Neuronal stem cell (in vitro differentiated cells): ENCODE results near the gene TRNAU1AP. TPM values are rescaled to one million over a fixed set of nuclear protein-coding genes. Genes with fewer than 3 reads are reported as not detected.

Experiments used
- DNase-seq: peaks from one replicate; pipeline ENCODE4 v3.0.0-alpha.2; 2013; ENCODE audit warnings: low spot score
- H2AFZ ChIP-seq: one replicate; pipeline ENCODE4 v1.6.1; 2013; ENCODE audit warnings: mild to moderate bottlenecking, low read length, inconsistent platforms
- H2AK5ac ChIP-seq: 2 replicates; pipeline ENCODE4 v1.6.1; 2013; ENCODE audit warnings: low read depth, mild to moderate bottlenecking, inconsistent platforms, low read length, moderate library complexity, mixed read lengths
- H2BK120ac ChIP-seq: 2 replicates; pipeline ENCODE4 v1.6.1; 2013; ENCODE audit warnings: low read depth, mild to moderate bottlenecking, inconsistent platforms, low read length, moderate library complexity, mixed read lengths
- H2BK12ac ChIP-seq: one replicate; pipeline ENCODE4 v1.6.1; 2013; ENCODE audit warnings: low read length, inconsistent platforms
- H2BK15ac ChIP-seq: 2 replicates; pipeline ENCODE4 v1.6.1; 2013; ENCODE audit warnings: mild to moderate bottlenecking, low read length, inconsistent platforms, mixed read lengths
- H2BK5ac ChIP-seq: one replicate; pipeline ENCODE4 v1.6.1; 2013; ENCODE audit warnings: inconsistent platforms, mild to moderate bottlenecking, low read length, moderate library complexity
- H3K14ac ChIP-seq: one replicate; pipeline ENCODE4 v1.6.1; 2013; ENCODE audit warnings: low read length, inconsistent platforms
- H3K18ac ChIP-seq: 2 replicates; pipeline ENCODE4 v1.6.1; 2013; ENCODE audit warnings: low read length, inconsistent platforms
- H3K23ac ChIP-seq: 2 replicates; pipeline ENCODE4 v1.6.1; 2013; ENCODE audit warnings: low read depth, mild to moderate bottlenecking, mixed read lengths, low read length, inconsistent platforms; ENCODE audit not compliant: poor library complexity
- H3K27ac ChIP-seq: replicated peaks from 3 replicates; pipeline ENCODE4 v1.5.1; 2013; ENCODE audit warnings: low read length, inconsistent platforms
- H3K27me3 ChIP-seq, 3 experiments: 2 replicates each; pipeline ENCODE4 v1.6.1; 2013; ENCODE audit warnings: low read length in 3 of 3, mild to moderate bottlenecking in 2 of 3, inconsistent platforms in 1 of 3, low read depth in 1 of 3, mixed read lengths in 1 of 3, moderate library complexity in 1 of 3; ENCODE audit not compliant: control insufficient read depth in 3 of 3, insufficient read depth in 3 of 3
- H3K36me3 ChIP-seq, 2 donors: replicated peaks in 1 of 2; 2 replicates each; pipeline ENCODE4 v1.6.1; 2013; ENCODE audit warnings: low read length in 2 of 2; ENCODE audit not compliant: control insufficient read depth in 2 of 2, insufficient read depth in 2 of 2
- H3K4ac ChIP-seq: 2 replicates; pipeline ENCODE4 v1.6.1; 2013; ENCODE audit warnings: inconsistent platforms, mild to moderate bottlenecking, low read length, moderate library complexity
- H3K4me1 ChIP-seq, 2 donors: 1 replicate in 1 of 2; 2 replicates in 1 of 2; pipeline ENCODE4 v1.6.1; 2013; ENCODE audit warnings: low read length in 2 of 2, low read depth in 1 of 2; ENCODE audit not compliant: control insufficient read depth in 2 of 2, insufficient read depth in 1 of 2
- H3K4me2 ChIP-seq: one replicate; pipeline ENCODE4 v1.6.1; 2013; ENCODE audit warnings: mild to moderate bottlenecking, low read length, inconsistent platforms; ENCODE audit not compliant: insufficient read depth, poor library complexity, severe bottlenecking
- H3K4me3 ChIP-seq, 2 donors: 2 replicates each; pipeline ENCODE4 v1.5.1; 2013; ENCODE audit warnings: low read length in 2 of 2, mild to moderate bottlenecking in 2 of 2, inconsistent platforms in 1 of 2, moderate library complexity in 1 of 2
- H3K79me1 ChIP-seq: one replicate; pipeline ENCODE4 v1.6.1; 2013; ENCODE audit warnings: low read depth, mild to moderate bottlenecking, inconsistent platforms, low read length, moderate library complexity
- H3K9ac ChIP-seq: one replicate; pipeline ENCODE4 v1.6.1; 2013; ENCODE audit warnings: mild to moderate bottlenecking, low read depth, low read length, inconsistent platforms; ENCODE audit not compliant: poor library complexity
- H3K9me3 ChIP-seq, 2 donors: replicated peaks in 1 of 2; 2 replicates each; pipeline versions ENCODE3 to v1.6.1; 2013; ENCODE audit warnings: low read length in 2 of 2, mild to moderate bottlenecking in 2 of 2, inconsistent platforms in 1 of 2, low read depth in 1 of 2, mixed read lengths in 1 of 2, moderate library complexity in 1 of 2; ENCODE audit not compliant: control insufficient read depth in 2 of 2, insufficient read depth in 1 of 2
- H4K8ac ChIP-seq: one replicate; pipeline ENCODE4 v1.6.1; 2013; ENCODE audit warnings: low read depth, mild to moderate bottlenecking, inconsistent platforms, low read length, moderate library complexity
- H4K91ac ChIP-seq: one replicate; pipeline ENCODE4 v1.6.1; 2013; ENCODE audit warnings: low read length, low read depth, mild to moderate bottlenecking, inconsistent platforms; ENCODE audit not compliant: poor library complexity
- WGBS, 2 donors: extraction: QIAGEN DNeasy Blood & Tissue Kit; methylation state at CpG; one replicate each; pipeline ENCODE4 v1.1.7; 2013; ENCODE audit warnings: missing lambda C conversion rate in 2 of 2, mixed read lengths in 1 of 2; ENCODE audit not compliant: insufficient read length in 2 of 2, insufficient replicate concordance in 1 of 2; ENCODE audit errors: extremely low coverage in 2 of 2; 5-methylcytosine and 5-hydroxymethylcytosine counted together
- polyA plus RNA-seq, 2 experiments: library from polyadenylated mRNA; stranded (reverse); fragments of 200-250 nt; gene quantifications; one replicate each; pipeline ENCODE4 v1.2.3, GENCODE V29; 2013

The TRNAU1AP gene
- polyA plus RNA-seq (2013, experiment 1 of 2), result 27.6 TPM
- 26.0 TPM for polyA plus RNA-seq (2013, experiment 2 of 2)

DNA sequence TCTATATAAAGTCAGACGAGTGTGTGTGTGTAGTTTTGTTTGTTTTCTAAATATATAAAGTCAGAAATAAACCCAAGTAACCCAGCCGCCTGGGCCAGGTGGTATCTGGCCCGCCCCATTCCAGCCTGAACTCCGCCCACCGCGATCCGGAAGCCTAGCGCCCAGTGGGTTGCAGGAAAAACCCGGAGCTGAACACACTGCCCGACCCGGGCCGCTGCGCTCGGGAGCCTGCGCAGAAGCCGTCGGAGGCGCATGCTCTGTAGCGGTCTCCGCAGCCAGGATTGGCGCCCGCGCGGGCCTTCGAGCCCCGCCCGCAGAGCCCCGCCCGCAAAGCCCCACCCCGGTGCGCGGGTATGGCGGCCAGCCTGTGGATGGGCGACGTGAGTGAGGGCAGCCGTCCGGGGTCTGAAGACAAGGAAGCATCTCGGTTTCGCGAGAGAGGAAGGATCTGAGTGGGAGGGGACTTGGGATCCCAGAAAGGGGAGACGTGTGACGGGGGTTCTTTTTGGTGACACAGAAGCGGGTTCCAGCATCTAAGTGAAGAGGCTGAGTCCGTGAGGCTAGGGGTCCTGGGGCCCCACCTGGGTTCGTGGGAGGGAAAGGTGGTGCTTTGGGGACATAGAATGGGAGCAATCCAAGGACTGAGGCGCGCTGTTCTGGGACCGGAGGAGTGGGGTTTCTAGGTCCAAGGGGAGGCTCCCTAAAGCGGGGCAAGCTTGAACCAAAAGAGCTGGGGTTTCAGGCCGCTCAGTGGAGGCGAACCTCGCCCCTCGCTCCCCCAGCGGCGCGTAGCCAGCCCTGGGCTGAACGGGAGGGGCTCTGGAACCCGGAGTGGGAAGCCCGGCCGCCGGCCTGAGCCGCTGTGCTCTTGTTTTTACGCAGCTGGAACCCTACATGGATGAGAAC lies at the start of gene TRNAU1AP:
TSS of gene TRNAU1AP (plus strand) at position 328 of the 906 bp plus-strand sequence. CDS start at position 354, 26 bp downstream.
- H3K27me3 ChIP-seq, result no peaks in the 10 kb centered on the region
- peak within 1 kb of the TSS; percentile 94 for H3K23ac ChIP-seq
- H3K79me1 ChIP-seq, result peaks cover 4% of the 10 kb centered on the region
- H3K4me3 ChIP-seq, result peak within 1 kb of the TSS; percentile 87 to 94
- no peak within 1 kb of the TSS for H3K4ac ChIP-seq
- no peak within 1 kb of the TSS for H2BK15ac ChIP-seq
- H2BK5ac ChIP-seq, result peak within 1 kb of the TSS; percentile 70
- no peaks in the 10 kb centered on the region for H3K9me3 ChIP-seq
- peak within 1 kb of the TSS; percentile 63 for H3K4me2 ChIP-seq
- H2AK5ac ChIP-seq, result peak within 1 kb of the TSS; percentile 76
- H4K91ac ChIP-seq, result no peak within 1 kb of the TSS
- no peak within 1 kb of the TSS for H3K14ac ChIP-seq
- peak within 1 kb of the TSS; percentile 71 for H3K9ac ChIP-seq
- no peak within 1 kb of the TSS for H4K8ac ChIP-seq
- peaks cover 0 to 3% of the 10 kb centered on the region in 2 donors for H3K4me1 ChIP-seq
- H2BK12ac ChIP-seq, result no peak within 1 kb of the TSS
- DNase-seq, result peak; percentile 95
- peaks cover 0 to 33% of the 10 kb centered on the region in 2 donors for H3K36me3 ChIP-seq
- WGBS, 2 donors, result no CpG with 5 or more reads among the region's 63 CpGs
- H2AFZ ChIP-seq, result peak within 1 kb of the TSS; percentile 93
- no peak within 1 kb of the TSS for H3K27ac ChIP-seq
- peak within 1 kb of the TSS; percentile 91 for H3K18ac ChIP-seq
- no peak within 1 kb of the TSS for H2BK120ac ChIP-seq

DNA sequence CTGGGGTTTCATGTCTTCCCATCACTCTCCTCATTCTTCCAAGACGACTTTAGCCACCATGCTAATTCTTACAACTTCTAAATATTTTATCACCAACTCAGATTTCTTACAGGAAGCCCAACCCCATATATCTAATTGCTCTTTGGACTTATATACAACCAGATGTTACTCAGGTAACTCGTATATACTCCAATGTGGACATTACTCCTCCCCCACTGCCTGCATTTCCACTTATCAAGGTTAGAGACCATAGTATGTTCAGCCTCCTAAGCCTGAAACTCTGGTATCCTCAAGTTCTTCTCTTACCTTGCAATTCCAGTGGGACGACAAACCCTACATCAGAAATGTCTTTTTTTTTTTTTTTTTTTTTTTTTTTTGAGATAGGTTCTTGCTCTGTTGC lies 49.8 kb upstream of the TRNAU1AP start:
- Histone ChIP-seq H3K14ac (no peak overlapping the region), H3K79me1 (no peaks in the 10 kb centered on the region), H2AFZ (no peak overlapping the region), H3K9ac (no peak overlapping the region), H3K27ac (no peak overlapping the region), H3K18ac (no peak overlapping the region), H2AK5ac (no peak overlapping the region), H3K4me3 (no peak overlapping the region), H3K9me3 (no peaks in the 10 kb centered on the region), H4K8ac (no peak overlapping the region), H3K4ac (no peak overlapping the region), H2BK12ac (no peak overlapping the region), H3K23ac (no peak overlapping the region), H2BK5ac (no peak overlapping the region), H2BK120ac (no peak overlapping the region), H2BK15ac (no peak overlapping the region), H3K36me3 (peaks cover 2 to 34% of the 10 kb centered on the region in 2 donors), H3K4me2 (no peak overlapping the region), H4K91ac (no peak overlapping the region), H3K4me1 (peaks cover 2 to 9% of the 10 kb centered on the region in 2 donors), H3K27me3 (no peaks in the 10 kb centered on the region)
- WGBS, 2 donors, result 100% methylated on average over 1 of the region's 3 CpGs; no CpG with 5 or more reads in 1 of the 2 donors
- no peak for DNase-seq

- Histone ChIP-seq H3K36me3 (peaks cover 20 to 39% of the 10 kb centered on the region in 2 donors), H3K4ac (no peak within 1 kb of the TSS), H3K18ac (no peak within 1 kb of the TSS), H4K91ac (no peak within 1 kb of the TSS), H3K4me3 (peak within 1 kb of the TSS; percentile 71 to 91), H3K27me3 (no peaks in the 10 kb centered on the region), H2BK120ac (no peak within 1 kb of the TSS), H2AK5ac (no peak within 1 kb of the TSS), H4K8ac (no peak within 1 kb of the TSS), H3K14ac (no peak within 1 kb of the TSS), H3K4me1 (peaks cover 9 to 19% of the 10 kb centered on the region in 2 donors), H3K79me1 (no peaks in the 10 kb centered on the region), H3K9ac (peak within 1 kb of the TSS; percentile 83), H2BK5ac (no peak within 1 kb of the TSS), H3K9me3 (peaks cover 2 to 3% of the 10 kb centered on the region in 2 donors), H3K23ac (peak within 1 kb of the TSS; percentile 17), H3K4me2 (peak within 1 kb of the TSS; percentile 76), H2BK15ac (no peak within 1 kb of the TSS), H2AFZ (peak within 1 kb of the TSS; percentile 86), H3K27ac (peak within 1 kb of the TSS; percentile 62), H2BK12ac (no peak within 1 kb of the TSS)
- peak; percentile 98 for DNase-seq
- WGBS, 2 donors, result no CpG with 5 or more reads among the region's 41 CpGs
Measured at GRCh38 chr1:28505406-28506187, 47.3 kb upstream of the TRNAU1AP start, which contains the start of gene RCC1. Gene RCC1 (plus strand): TSS chr1:28506043. CDS start chr1:28529867, 23,824 bp downstream.
